DOHH2 (cell line): Measurements from ENCODE around the gene OTULINL.

ENCODE experiments used
- H3F3A ChIP-seq: fragments of 200-600 bp; sonication (generic), shearing (Covaris generic); 2 replicates; pipeline ENCODE4 v1.6.0; 2016; ENCODE audit warnings: antibody characterized with exemption, mild to moderate bottlenecking; ENCODE audit not compliant: control insufficient read depth, insufficient read depth
- H3K27ac ChIP-seq: fragments of 200-600 bp; sonication (generic); 2 replicates; pipeline ENCODE4 v1.5.1; 2014; ENCODE audit warnings: low read depth, mild to moderate bottlenecking, low read length, moderate library complexity
- H3K27me3 ChIP-seq: fragments of 200-600 bp; sonication (generic); 2 replicates; pipeline ENCODE4 v1.6.1; 2014; ENCODE audit warnings: mild to moderate bottlenecking, low read length, mixed read lengths; ENCODE audit not compliant: control insufficient read depth
- H3K36me3 ChIP-seq: fragments of 200-600 bp; sonication (generic); 2 replicates; pipeline ENCODE4 v1.6.1; 2014; ENCODE audit warnings: mild to moderate bottlenecking, low read length, moderate library complexity, mixed read lengths; ENCODE audit not compliant: control insufficient read depth
- H3K4me1 ChIP-seq: fragments of 200-600 bp; sonication (generic); 2 replicates; pipeline ENCODE4 v1.6.1; 2014; ENCODE audit warnings: mild to moderate bottlenecking, low read length, mixed read lengths; ENCODE audit not compliant: control insufficient read depth
- H3K4me2 ChIP-seq: fragments of 200-600 bp; sonication (generic); 2 replicates; pipeline ENCODE4 v1.6.0; 2014; ENCODE audit warnings: mild to moderate bottlenecking, low read length, moderate library complexity
- H3K4me3 ChIP-seq: fragments of 200-600 bp; sonication (generic); 2 replicates; pipeline ENCODE4 v1.5.1; 2014; ENCODE audit warnings: mild to moderate bottlenecking, low read length, mixed read lengths
- H3K79me2 ChIP-seq: fragments of 200-600 bp; sonication (generic); 2 replicates; pipeline ENCODE4 v1.6.1; 2014; ENCODE audit warnings: mild to moderate bottlenecking, low read length, mixed read lengths; ENCODE audit not compliant: control insufficient read depth
- H3K9me2 ChIP-seq: fragments of 200-600 bp; sonication (generic); replicated peaks from 2 replicates; pipeline ENCODE4 v1.6.1; 2014; ENCODE audit warnings: mild to moderate bottlenecking, low read length, mixed read lengths; ENCODE audit not compliant: control insufficient read depth
- H3K9me3 ChIP-seq: fragments of 200-600 bp; sonication (generic); 2 replicates; pipeline ENCODE4 v1.6.1; 2014; ENCODE audit warnings: antibody characterized with exemption, low read length, mixed read lengths; ENCODE audit not compliant: control insufficient read depth, insufficient read depth
- H4K20me1 ChIP-seq: fragments of 200-600 bp; sonication (generic); 2 replicates; pipeline ENCODE4 v1.6.0; 2014; ENCODE audit warnings: low read depth, mild to moderate bottlenecking, antibody characterized with exemption, low read length, moderate library complexity; ENCODE audit not compliant: control insufficient read depth, insufficient read depth
- EZH2phosphoT487 ChIP-seq: fragments of 200-600 bp; sonication (generic); IDR thresholded peaks from 2 replicates; pipeline ENCODE4 v1.6.1; 2017; ENCODE audit warnings: borderline replicate concordance, mild to moderate bottlenecking, antibody characterized with exemption, low read length, moderate library complexity, mixed read lengths
- TF ChIP-seq, protein P1 (sequence below): fragments of 200-600 bp; sonication (generic); IDR thresholded peaks from one replicate; pipeline ENCODE4 v1.5.1; 2014; ENCODE audit warnings: antibody characterized with exemption, mild to moderate bottlenecking, low read depth, low read length; ENCODE audit not compliant: poor library complexity, severe bottlenecking

The OTULINL gene

DNA sequence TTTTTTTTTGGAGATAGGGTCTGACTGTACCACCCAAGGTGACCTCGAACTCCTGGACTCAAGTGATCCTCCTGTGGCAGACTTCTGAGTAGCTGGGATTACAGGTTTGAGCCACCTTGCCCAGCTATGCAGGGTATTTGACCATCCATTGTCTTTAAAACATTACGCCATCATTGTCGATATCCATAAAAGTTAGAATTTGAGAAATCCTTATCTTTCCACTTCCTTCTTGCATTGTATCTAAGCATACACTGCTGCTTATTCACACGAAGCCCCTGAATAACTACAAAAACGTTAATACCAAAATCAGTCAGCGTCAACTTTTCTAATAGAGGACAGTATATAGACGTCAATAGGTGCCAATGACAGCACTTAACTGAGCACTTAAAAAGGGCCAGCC, 5.4 kb upstream of the OTULINL start:
- Histone ChIP-seq H3K36me3 (no peaks in the 10 kb centered on the region), H3K27ac (no peak overlapping the region), H3K9me2 (no peaks in the 10 kb centered on the region), H3K79me2 (no peaks in the 10 kb centered on the region), H3K9me3 (no peaks in the 10 kb centered on the region), H3K4me1 (peaks cover 3% of the 10 kb centered on the region), H3K27me3 (peaks cover 18% of the 10 kb centered on the region), H3K4me2 (no peak overlapping the region), H3F3A (no peaks in the 10 kb centered on the region), H3K4me3 (no peak overlapping the region), H4K20me1 (no peaks in the 10 kb centered on the region)
- no peak for TF ChIP-seq EZH2phosphoT487
- TF ChIP-seq, protein P1, sequence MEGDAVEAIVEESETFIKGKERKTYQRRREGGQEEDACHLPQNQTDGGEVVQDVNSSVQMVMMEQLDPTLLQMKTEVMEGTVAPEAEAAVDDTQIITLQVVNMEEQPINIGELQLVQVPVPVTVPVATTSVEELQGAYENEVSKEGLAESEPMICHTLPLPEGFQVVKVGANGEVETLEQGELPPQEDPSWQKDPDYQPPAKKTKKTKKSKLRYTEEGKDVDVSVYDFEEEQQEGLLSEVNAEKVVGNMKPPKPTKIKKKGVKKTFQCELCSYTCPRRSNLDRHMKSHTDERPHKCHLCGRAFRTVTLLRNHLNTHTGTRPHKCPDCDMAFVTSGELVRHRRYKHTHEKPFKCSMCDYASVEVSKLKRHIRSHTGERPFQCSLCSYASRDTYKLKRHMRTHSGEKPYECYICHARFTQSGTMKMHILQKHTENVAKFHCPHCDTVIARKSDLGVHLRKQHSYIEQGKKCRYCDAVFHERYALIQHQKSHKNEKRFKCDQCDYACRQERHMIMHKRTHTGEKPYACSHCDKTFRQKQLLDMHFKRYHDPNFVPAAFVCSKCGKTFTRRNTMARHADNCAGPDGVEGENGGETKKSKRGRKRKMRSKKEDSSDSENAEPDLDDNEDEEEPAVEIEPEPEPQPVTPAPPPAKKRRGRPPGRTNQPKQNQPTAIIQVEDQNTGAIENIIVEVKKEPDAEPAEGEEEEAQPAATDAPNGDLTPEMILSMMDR, result no peak

DNA sequence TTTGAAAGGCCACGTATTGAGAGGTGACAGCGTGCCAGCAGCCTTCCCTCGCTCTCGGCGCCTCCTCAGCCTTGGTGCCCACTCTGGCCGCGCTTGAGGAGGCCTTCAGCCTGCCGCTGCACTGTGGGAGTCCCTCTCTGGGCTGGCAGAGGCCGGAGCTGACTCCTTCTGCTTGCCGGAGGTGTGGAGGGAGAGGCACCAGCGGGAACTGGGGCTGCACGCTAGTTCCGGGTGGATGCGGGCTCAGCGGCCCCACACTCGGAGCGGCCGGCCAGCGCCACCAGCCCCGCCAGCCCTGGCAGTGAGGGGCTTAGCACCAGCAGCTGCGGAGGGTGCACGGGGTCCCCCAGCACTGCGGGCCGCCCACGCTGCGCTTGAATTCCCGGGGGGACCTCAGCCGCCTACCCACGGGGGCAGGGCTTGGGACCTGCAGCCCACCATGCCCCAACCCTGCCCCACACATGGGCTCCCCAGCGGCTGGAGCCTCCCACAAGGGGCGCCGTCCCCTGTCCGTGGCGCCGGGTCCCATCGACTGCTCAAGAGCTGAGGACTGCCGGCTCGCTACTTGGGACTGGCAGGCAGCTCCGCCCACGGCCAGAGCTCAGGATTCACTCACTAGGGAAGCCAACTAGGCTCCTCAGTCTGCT, 4.4 kb upstream of the OTULINL start:
- no peaks in the 10 kb centered on the region for H3K79me2 ChIP-seq
- peaks cover 8% of the 10 kb centered on the region for H3K4me1 ChIP-seq
- H3K9me2 ChIP-seq, result no peaks in the 10 kb centered on the region
- no peaks in the 10 kb centered on the region for H4K20me1 ChIP-seq
- no peaks in the 10 kb centered on the region for H3K9me3 ChIP-seq
- H3F3A ChIP-seq, result no peaks in the 10 kb centered on the region
- H3K27me3 ChIP-seq, result peaks cover 25% of the 10 kb centered on the region
- no peak overlapping the region for H3K27ac ChIP-seq
- H3K4me3 ChIP-seq, result no peak overlapping the region
- TF ChIP-seq, protein P1, result no peak
- TF ChIP-seq EZH2phosphoT487, result no peak
- no peak overlapping the region for H3K4me2 ChIP-seq
- no peaks in the 10 kb centered on the region for H3K36me3 ChIP-seq

DNA sequence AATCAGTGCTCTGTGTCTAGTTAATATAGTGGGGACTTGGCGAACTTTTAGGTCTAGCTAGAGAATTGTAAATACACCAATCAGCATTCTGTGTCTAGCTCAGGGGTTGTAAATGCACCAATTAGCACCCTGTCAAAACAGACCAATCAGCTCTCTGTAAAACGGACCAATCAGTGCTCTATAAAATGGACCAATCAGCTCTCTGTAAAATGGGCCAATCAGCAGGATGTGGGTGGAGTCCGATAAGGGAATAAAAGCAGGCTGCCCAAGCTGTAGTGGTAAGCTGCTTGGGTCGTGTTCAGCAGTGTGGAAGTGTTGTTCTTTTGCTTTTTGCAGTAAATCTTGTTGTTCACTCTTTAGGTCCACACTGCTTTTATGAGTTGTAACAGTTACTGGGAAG, 3.6 kb upstream of the OTULINL start:
- no peaks in the 10 kb centered on the region for H4K20me1 ChIP-seq
- no peaks in the 10 kb centered on the region for H3F3A ChIP-seq
- peaks cover 11% of the 10 kb centered on the region for H3K4me1 ChIP-seq
- no peaks in the 10 kb centered on the region for H3K9me2 ChIP-seq
- no peaks in the 10 kb centered on the region for H3K79me2 ChIP-seq
- no peaks in the 10 kb centered on the region for H3K9me3 ChIP-seq
- H3K27ac ChIP-seq, result no peak overlapping the region
- H3K4me2 ChIP-seq, result no peak overlapping the region
- H3K36me3 ChIP-seq, result no peaks in the 10 kb centered on the region
- H3K27me3 ChIP-seq, result peaks cover 33% of the 10 kb centered on the region
- no peak for TF ChIP-seq EZH2phosphoT487
- TF ChIP-seq, protein P1, result no peak
- H3K4me3 ChIP-seq, result no peak overlapping the region
